ENCODE measurements around the gene LRIG2.
A peak's percentile ranks its signal among the peaks of the same experiment; 100 is the strongest.

The LRIG2 gene

GRCh38 chr1:113088972-113089371 lies 16.0 kb downstream of the LRIG2 start:
- TF ChIP-seq ZNF600 (tag by site-specific recombination; IDR thresholded peaks at IDR 0.05): 0 out of 2 replicates have a peak, but pooled peaks have one; percentile 21
- no peak for TF ChIP-seq HOXA7 (CRISPR knock-in tag; IDR thresholded peaks at IDR 0.05; ENCODE audit: borderline replicate concordance)
- CTCF ChIA-PET: interaction anchor here (0.6 to 1.6 kb wide), 3 partner anchors 15 to 370 kb away, joined by 3 to 12 read pairs (median 3); partner anchors contain the start of gene LRIG2

GRCh38 chr1:113090051-113090450 lies 17.1 kb downstream of the LRIG2 start:
- Histone ChIP-seq H3K4me3 (ENCODE audit: low read depth, low read length) (no peak overlapping the region), H3K36me3 (ENCODE audit: control insufficient read depth in 2 of 2, insufficient read depth in 1 of 2, low read length in 2 of 2) (peaks cover 25 to 26% of the 10 kb centered on the region in 2 experiments), H3K4me1 (ENCODE audit: control insufficient read depth, insufficient read depth, low read length) (no peaks in the 10 kb centered on the region), H3K9me3 (ENCODE audit: control insufficient read depth, insufficient read depth, low read depth, low read length) (no peaks in the 10 kb centered on the region), H3K27ac (ENCODE audit: extremely low read depth, low read depth, low read length) (no peak overlapping the region)
- TF ChIP-seq AEBP2 (tag by site-specific recombination; IDR thresholded peaks at IDR 0.05; ENCODE audit: borderline replicate concordance) (no peak), ZFP37 (tag by site-specific recombination; IDR thresholded peaks at IDR 0.05) (no peak), ZNF548 (tag by site-specific recombination; IDR thresholded peaks at IDR 0.05) (no peak), ZNF202 (tag by site-specific recombination; IDR thresholded peaks at IDR 0.05; ENCODE audit: borderline replicate concordance) (no peak), SP3 (tag by site-specific recombination; IDR thresholded peaks at IDR 0.05) (no peak), ZNF239 (tag by site-specific recombination; IDR thresholded peaks at IDR 0.05) (no peak), ZNF140 (tag by site-specific recombination; IDR thresholded peaks at IDR 0.05) (no peak), ZNF433 (tag by site-specific recombination; IDR thresholded peaks at IDR 0.05; ENCODE audit: low read depth) (no peak), ZNF561 (tag by site-specific recombination; IDR thresholded peaks at IDR 0.05; ENCODE audit: borderline replicate concordance) (no peak), ZNF302 (tag by site-specific recombination; IDR thresholded peaks at IDR 0.05; ENCODE audit: low read depth) (no peak), ZBTB7A (tag by site-specific recombination; IDR thresholded peaks at IDR 0.05; ENCODE audit: low read depth) (no peak), PRDM2 (tag by site-specific recombination; IDR thresholded peaks at IDR 0.05; ENCODE audit: borderline replicate concordance) (no peak), ZNF280C (tag by site-specific recombination; IDR thresholded peaks at IDR 0.05) (no peak), ZNF335 (tag by site-specific recombination; conservative IDR thresholded peaks at IDR 0.05) (no peak), ZNF530 (tag by site-specific recombination; IDR thresholded peaks at IDR 0.05; ENCODE audit: low read depth) (no peak), ZNF639 (tag by site-specific recombination; IDR thresholded peaks at IDR 0.05) (no peak), ZNF48 (tag by site-specific recombination; IDR thresholded peaks at IDR 0.05) (no peak), HOXD13 (CRISPR knock-in tag; IDR thresholded peaks at IDR 0.05; ENCODE audit: borderline replicate concordance) (no peak), ZNF2 (tag by site-specific recombination; IDR thresholded peaks at IDR 0.05) (no peak), MEIS1 (CRISPR knock-in tag; IDR thresholded peaks at IDR 0.05; ENCODE audit: borderline replicate concordance) (no peak)
- POLR2A ChIA-PET: interaction anchor here (2.2 kb wide), 1 partner anchor 17 kb away, joined by 9 read pairs; the partner anchor contains the start of gene LRIG2
- CTCF ChIA-PET: interaction anchor here (0.6 to 1.6 kb wide), 2 partner anchors 17 to 32 kb away, joined by 3 to 12 read pairs; partner anchors contain the start of gene LRIG2

More at GRCh38 chr1:113088972-113089371, 16.0 kb downstream of the LRIG2 start:
- Histone ChIP-seq H3K4me1 (ENCODE audit: control insufficient read depth, insufficient read depth, low read length) (no peaks in the 10 kb centered on the region), H3K9me3 (ENCODE audit: control insufficient read depth, insufficient read depth, low read depth, low read length) (no peaks in the 10 kb centered on the region), H3K27ac (ENCODE audit: extremely low read depth, low read depth, low read length) (no peak overlapping the region), H3K36me3 (ENCODE audit: control insufficient read depth in 2 of 2, insufficient read depth in 1 of 2, low read length in 2 of 2) (peaks cover 15 to 17% of the 10 kb centered on the region in 2 experiments), H3K4me3 (ENCODE audit: low read depth, low read length) (no peak overlapping the region)
- POLR2A ChIA-PET: interaction anchor here (2.2 kb wide), 1 partner anchor 16 kb away, joined by 9 read pairs; the partner anchor contains the start of gene LRIG2

Data from HEK293 (cell line).